Measurements from ENCODE around the gene SLC12A7.

SLC12A7 gene

DNA sequence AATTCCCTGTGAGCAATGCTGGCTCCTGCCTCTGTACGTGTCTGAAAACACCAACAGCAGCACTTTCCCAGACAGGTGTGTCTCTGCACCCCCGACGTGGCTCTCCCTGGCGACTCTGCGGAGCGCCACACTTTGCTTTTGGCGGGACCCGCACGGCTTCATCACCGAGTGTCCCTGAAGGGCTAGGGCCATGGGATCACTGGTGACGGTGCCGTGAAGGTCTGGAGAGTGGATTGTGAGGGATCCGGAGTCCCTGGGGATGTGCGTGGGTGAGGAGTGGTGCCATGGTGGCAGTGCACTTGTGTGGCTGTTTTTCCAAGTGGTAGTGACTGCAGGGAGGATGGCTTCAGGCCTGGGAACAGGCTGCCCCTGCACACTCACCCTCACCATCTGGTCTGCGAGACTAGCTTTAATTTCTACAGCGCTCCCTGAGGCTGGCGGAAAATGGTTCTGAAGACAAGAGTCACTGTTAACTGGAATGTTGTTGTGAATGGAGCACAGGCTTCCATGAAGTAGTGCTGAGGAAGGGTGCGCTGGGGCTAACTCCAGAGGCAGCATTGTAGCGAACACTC is 100.0 kb downstream of the SLC12A7 start:
- TF ChIP-seq YY1 (IDR thresholded peaks at IDR 0.05; ENCODE audit: insufficient read depth, insufficient read length) (no peak), SUZ12 (IDR thresholded peaks at IDR 0.05; ENCODE audit: extremely low read depth, insufficient read depth, insufficient read length) (no peak), ZNF274 (IDR thresholded peaks at IDR 0.05; ENCODE audit: low read depth, low read length) (no peak)

DNA sequence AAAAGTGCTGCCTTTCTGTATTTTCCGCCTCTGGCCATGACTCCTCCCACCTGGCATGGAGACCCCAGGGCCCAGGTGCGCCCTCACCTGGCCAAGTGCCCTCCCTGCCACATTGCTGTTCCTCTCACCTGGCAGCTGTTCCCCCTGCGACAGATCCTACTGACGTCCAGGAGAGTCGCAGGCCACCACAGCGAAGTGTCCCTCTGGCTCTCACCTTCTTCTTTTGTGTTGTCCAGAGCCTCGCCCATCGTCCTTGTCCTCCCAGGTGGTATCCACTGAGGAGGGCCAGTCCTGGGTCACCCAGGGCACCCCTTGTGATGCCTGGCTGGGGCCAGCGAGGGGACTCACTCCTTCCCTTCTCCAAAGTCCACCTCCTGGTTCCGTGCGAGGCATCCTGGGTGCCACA is 100.6 kb downstream of the SLC12A7 start:
- no peak overlapping the region for H3K4me3 ChIP-seq (ENCODE audit: insufficient read length, low read depth)
- DNase-seq (ENCODE audit: low read depth, low spot score), result no peak

More for the DNA sequence above, 100.0 kb downstream of the SLC12A7 start:
- H3K9ac ChIP-seq (ENCODE audit: insufficient read length, low read depth), result no peak overlapping the region
- no peaks in the 10 kb centered on the region for H3K9me3 ChIP-seq (ENCODE audit: insufficient read depth, low read length)
- peaks cover 6% of the 10 kb centered on the region for H3K4me1 ChIP-seq (ENCODE audit: insufficient read depth, insufficient read length)
- H3K36me3 ChIP-seq (ENCODE audit: insufficient read depth, insufficient read length, low read length), result peaks cover 6% of the 10 kb centered on the region
- peaks cover 13% of the 10 kb centered on the region for H3K27me3 ChIP-seq (ENCODE audit: insufficient read depth, insufficient read length)
- no peak for DNase-seq (ENCODE audit: low read depth, low spot score)
- H3K4me3 ChIP-seq (ENCODE audit: insufficient read length, low read depth), result no peak overlapping the region

DNA sequence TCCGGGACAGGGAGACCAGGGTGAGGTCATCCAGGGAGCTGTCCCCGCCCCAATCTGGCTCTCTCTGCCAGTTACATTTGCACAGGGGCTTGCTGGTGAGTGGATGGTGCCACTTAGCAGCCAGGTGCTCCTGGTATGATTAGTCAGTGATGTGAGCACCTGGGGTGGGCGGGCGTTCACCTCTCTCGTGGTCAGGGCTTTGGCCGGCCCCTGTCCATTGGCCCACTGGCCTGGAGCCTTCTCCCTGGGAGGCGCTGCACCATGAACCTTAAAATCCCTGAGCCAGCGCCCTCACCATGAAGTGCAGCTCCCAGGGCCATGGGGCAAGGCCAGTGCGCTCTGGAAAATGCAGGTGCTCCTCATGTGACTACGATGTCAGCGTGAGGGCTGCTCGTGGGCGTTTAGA is 101.2 kb downstream of the SLC12A7 start:
- no peak overlapping the region for H3K4me3 ChIP-seq (ENCODE audit: insufficient read length, low read depth)
- no peaks in the 10 kb centered on the region for H3K9me3 ChIP-seq (ENCODE audit: insufficient read depth, low read length)
- peak overlapping the region; percentile 11 for H3K9ac ChIP-seq (ENCODE audit: insufficient read length, low read depth)
- H3K36me3 ChIP-seq (ENCODE audit: insufficient read depth, insufficient read length, low read length), result peaks cover 6% of the 10 kb centered on the region
- DNase-seq (ENCODE audit: low read depth, low spot score), result no peak
- peaks cover 22% of the 10 kb centered on the region for H3K27me3 ChIP-seq (ENCODE audit: insufficient read depth, insufficient read length)
- peaks cover 10% of the 10 kb centered on the region for H3K4me1 ChIP-seq (ENCODE audit: insufficient read depth, insufficient read length)
- TF ChIP-seq SUZ12 (IDR thresholded peaks at IDR 0.05; ENCODE audit: extremely low read depth, insufficient read depth, insufficient read length) (no peak), ZNF274 (IDR thresholded peaks at IDR 0.05; ENCODE audit: low read depth, low read length) (no peak), YY1 (IDR thresholded peaks at IDR 0.05; ENCODE audit: insufficient read depth, insufficient read length) (no peak)

More for the DNA sequence above, 100.6 kb downstream of the SLC12A7 start:
- Histone ChIP-seq H3K4me1 (ENCODE audit: insufficient read depth, insufficient read length) (peaks cover 7% of the 10 kb centered on the region), H3K27me3 (ENCODE audit: insufficient read depth, insufficient read length) (peaks cover 16% of the 10 kb centered on the region), H3K36me3 (ENCODE audit: insufficient read depth, insufficient read length, low read length) (peaks cover 6% of the 10 kb centered on the region), H3K9me3 (ENCODE audit: insufficient read depth, low read length) (no peaks in the 10 kb centered on the region), H3K9ac (ENCODE audit: insufficient read length, low read depth) (peak overlapping the region; percentile 21)
- TF ChIP-seq ZNF274 (IDR thresholded peaks at IDR 0.05; ENCODE audit: low read depth, low read length) (no peak), SUZ12 (IDR thresholded peaks at IDR 0.05; ENCODE audit: extremely low read depth, insufficient read depth, insufficient read length) (no peak), YY1 (IDR thresholded peaks at IDR 0.05; ENCODE audit: insufficient read depth, insufficient read length) (no peak)

DNA sequence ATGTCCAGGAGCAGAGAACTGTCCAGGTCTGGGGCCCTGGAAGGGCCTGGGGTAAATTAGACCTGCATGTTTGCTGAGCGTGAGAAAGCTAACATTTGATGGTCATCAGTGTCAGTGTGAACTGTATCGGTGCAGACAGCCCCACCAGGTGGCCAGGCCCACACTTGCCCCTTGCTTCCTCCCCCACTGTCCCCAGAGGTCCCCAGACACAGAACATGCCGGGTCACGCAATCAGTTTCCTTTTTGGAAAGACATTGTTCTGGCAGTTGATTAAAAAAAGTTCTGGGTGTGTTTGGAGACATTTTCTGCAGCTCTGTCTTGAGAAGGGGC is 101.7 kb downstream of the SLC12A7 start:
- Histone ChIP-seq H3K4me1 (ENCODE audit: insufficient read depth, insufficient read length) (peaks cover 12% of the 10 kb centered on the region), H3K27me3 (ENCODE audit: insufficient read depth, insufficient read length) (peaks cover 27% of the 10 kb centered on the region), H3K9ac (ENCODE audit: insufficient read length, low read depth) (no peak overlapping the region), H3K9me3 (ENCODE audit: insufficient read depth, low read length) (no peaks in the 10 kb centered on the region), H3K36me3 (ENCODE audit: insufficient read depth, insufficient read length, low read length) (peaks cover 6% of the 10 kb centered on the region), H3K4me3 (ENCODE audit: insufficient read length, low read depth) (peak overlapping the region; percentile 41)
- TF ChIP-seq ZNF274 (IDR thresholded peaks at IDR 0.05; ENCODE audit: low read depth, low read length), result no peak
- no peak for TF ChIP-seq SUZ12 (IDR thresholded peaks at IDR 0.05; ENCODE audit: extremely low read depth, insufficient read depth, insufficient read length)
- TF ChIP-seq YY1 (IDR thresholded peaks at IDR 0.05; ENCODE audit: insufficient read depth, insufficient read length), result no peak
- DNase-seq (ENCODE audit: low read depth, low spot score), result no peak

DNA sequence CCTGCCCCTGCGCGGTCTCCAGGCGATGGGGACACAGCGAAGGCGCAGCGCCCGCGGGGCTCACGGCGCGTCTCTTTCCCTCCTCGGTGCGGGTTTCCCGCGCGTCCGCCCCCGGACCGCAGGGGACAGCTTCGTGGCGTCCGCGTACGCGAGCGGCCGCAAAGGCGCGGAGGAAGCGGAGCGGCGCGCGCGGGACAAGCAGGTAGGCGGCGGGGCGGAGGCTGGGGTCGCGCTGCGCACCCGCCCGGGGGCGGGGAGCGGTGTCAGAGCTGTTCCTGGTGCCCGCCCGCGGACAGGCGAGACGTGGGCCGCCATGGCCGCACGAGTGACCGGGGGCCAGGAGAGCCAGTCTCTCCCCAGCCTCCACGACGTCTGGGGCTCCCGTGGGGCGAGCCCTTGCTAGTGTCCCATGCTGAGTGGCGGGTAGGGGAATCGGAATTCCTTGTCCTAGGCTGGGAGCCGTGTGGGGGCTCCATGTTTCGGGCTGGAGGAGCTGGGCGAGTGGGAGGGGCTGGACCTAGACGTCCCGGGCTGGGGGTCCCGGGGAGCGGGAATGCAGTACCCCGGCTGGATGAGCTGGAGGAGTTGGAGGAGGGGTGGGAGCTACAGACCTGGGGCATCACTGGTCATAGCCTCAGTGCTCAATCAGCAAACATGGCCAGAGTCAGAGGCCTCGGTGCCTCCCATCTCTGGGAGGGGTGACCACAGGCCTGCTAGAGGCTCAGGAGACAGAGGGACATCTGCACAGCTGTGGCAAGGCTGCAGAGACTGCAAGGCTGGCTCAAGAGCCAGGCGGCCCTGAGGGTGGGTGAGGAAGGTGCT is 102.3 kb downstream of the SLC12A7 start:
- Histone ChIP-seq H3K9ac (ENCODE audit: insufficient read length, low read depth) (peak overlapping the region; percentile 72), H3K36me3 (ENCODE audit: insufficient read depth, insufficient read length, low read length) (peaks cover under 1% of the 10 kb centered on the region), H3K9me3 (ENCODE audit: insufficient read depth, low read length) (no peaks in the 10 kb centered on the region), H3K27me3 (ENCODE audit: insufficient read depth, insufficient read length) (peaks cover 31% of the 10 kb centered on the region), H3K4me1 (ENCODE audit: insufficient read depth, insufficient read length) (peaks cover 12% of the 10 kb centered on the region), H3K4me3 (ENCODE audit: insufficient read length, low read depth) (peak overlapping the region; percentile 41)
- no peak for DNase-seq (ENCODE audit: low read depth, low spot score)
- TF ChIP-seq SUZ12 (IDR thresholded peaks at IDR 0.05; ENCODE audit: extremely low read depth, insufficient read depth, insufficient read length), result no peak
- no peak for TF ChIP-seq YY1 (IDR thresholded peaks at IDR 0.05; ENCODE audit: insufficient read depth, insufficient read length)
- no peak for TF ChIP-seq ZNF274 (IDR thresholded peaks at IDR 0.05; ENCODE audit: low read depth, low read length)

DNA sequence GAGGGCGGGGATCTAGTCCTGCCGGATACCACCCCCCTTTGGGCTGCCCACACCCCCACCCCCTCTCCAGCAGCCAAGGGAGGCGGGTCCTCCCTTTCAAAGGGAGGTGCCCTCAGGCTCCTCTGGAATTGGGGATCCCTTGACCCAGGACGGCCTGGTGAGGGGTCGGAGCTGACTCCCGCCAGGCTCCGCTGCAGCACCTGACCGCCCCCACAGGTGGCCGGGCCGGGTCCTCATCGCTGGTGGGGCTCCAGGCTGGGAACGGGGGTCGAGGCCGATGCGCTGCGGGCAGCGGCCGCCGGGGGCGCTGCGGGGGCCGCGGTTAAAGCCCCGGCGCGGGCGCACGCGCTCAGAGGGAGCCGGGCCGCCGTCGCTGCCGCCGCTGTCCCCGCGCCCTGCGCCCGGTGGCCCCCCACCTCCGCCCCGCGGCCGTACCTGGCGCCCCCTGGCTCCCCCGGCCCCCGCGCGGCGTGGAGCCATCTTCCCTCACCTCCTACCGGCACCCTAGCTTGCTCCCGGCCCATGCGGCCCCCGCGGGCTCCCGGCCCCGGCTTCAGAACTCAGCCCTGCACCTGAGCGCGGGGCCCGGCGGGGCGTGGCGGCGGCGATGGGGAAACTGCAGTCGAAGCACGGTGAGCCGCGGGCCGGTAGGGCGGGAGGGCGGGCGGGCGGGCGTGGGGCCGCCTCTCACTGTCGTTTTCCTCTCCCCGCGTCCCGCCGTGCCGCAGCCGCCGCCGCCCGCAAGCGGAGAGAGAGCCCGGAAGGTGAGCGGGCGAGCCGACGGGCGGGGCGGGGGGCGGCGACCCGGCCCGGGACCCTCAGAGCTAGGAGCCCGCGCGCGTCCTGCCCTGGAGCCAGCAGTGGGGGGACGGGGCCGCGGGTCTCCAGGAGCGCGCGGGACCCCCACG is 103.2 kb downstream of the SLC12A7 start, which contains the start of gene NKD2:
Gene NKD2, plus strand, starts transcription at position 352 of the 908 bp plus-strand sequence. Its CDS starts 256 bp downstream, at position 608.
- DNase-seq (ENCODE audit: low read depth, low spot score), result no peak
- no peaks in the 10 kb centered on the region for H3K9me3 ChIP-seq (ENCODE audit: insufficient read depth, low read length)
- H3K27me3 ChIP-seq (ENCODE audit: insufficient read depth, insufficient read length), result peaks cover 40% of the 10 kb centered on the region
- H3K4me1 ChIP-seq (ENCODE audit: insufficient read depth, insufficient read length), result peaks cover 15% of the 10 kb centered on the region
- TF ChIP-seq YY1 (IDR thresholded peaks at IDR 0.05; ENCODE audit: insufficient read depth, insufficient read length) (no peak), SUZ12 (IDR thresholded peaks at IDR 0.05; ENCODE audit: extremely low read depth, insufficient read depth, insufficient read length) (no peak), ZNF274 (IDR thresholded peaks at IDR 0.05; ENCODE audit: low read depth, low read length) (no peak)
- H3K4me3 ChIP-seq (ENCODE audit: insufficient read length, low read depth), result peak within 1 kb of the TSS; percentile 41
- H3K9ac ChIP-seq (ENCODE audit: insufficient read length, low read depth), result peak within 1 kb of the TSS; percentile 72
- no peaks in the 10 kb centered on the region for H3K36me3 ChIP-seq (ENCODE audit: insufficient read depth, insufficient read length, low read length)

All from NT2/D1 (cell line).